GM12873 (cell line): ENCODE results near the gene ESD.

Experiments used
- CTCF ChIP-seq: IDR thresholded peaks from 2 replicates; pipeline ENCODE4 v1.5.1; 2012; ENCODE audit warnings: low read depth, mild to moderate bottlenecking, moderate library complexity, low read length, control low read depth; ENCODE audit not compliant: insufficient read depth; ENCODE audit errors: missing control alignments

ESD gene

DNA sequence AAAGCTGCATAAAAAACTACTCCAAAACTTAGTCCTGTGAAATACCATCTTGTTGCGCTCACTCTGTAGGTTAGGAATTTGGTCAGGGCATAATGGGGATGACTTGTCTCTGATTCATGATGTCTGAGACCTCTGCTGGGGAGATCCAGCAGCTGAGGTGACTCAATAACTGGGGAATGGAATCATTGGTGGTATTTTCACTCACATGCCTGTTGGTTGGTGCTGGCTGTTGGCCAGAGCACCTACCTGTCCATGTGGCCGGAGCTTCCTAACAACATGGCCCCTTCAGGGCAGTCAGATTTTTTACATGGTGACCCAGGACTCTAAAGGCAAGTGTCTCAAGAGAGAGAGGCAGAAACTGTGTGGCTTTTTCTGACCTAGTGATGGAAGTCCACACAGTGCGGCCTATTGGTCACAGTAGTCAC is 7.4 kb upstream of the ESD start:
- TF ChIP-seq CTCF = no peak

- TF ChIP-seq CTCF = no peak
Observed at GRCh38 chr13:46803586-46803985, 6.6 kb upstream of the ESD start.

GRCh38 chr13:46801858-46802257 is 4.9 kb upstream of the ESD start:
- no peak for TF ChIP-seq CTCF

GRCh38 chr13:46799139-46799538 is 2.2 kb upstream of the ESD start:
- TF ChIP-seq CTCF = no peak

DNA sequence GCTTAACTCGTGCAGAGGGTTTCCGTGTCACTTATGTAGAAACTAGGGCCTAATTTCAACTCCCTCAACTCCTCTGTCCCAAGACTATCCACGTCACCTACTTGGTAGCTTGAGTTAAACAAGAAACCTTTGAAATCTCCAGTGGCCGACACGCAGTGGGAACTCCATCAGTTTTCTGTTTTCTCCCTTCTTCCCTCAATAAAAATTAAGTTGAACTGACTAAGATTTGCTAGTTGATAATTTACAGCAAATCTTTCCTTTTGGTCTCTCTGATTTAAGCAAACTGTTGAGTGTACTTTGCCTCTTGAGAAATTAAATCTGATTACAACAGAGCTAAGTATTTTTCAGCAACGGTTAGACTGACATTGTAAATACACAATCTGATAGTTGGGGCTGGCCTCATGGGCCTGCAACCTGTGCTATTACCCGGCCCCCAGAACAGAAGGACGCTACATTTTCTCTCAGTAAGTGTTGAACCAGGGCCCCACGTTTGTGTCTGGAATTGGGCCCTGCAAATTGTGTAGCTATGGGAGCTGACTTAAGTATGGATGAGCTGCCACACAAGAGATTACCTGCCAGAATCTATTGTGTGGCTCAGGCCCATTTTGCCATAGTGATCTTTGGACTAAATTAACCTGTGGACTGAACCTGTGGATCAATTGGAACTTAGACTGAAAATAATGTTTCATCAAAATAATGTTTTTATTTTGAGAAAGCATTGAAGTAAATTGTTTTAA is 708 bp upstream of the ESD start:
- no peak for TF ChIP-seq CTCF

DNA sequence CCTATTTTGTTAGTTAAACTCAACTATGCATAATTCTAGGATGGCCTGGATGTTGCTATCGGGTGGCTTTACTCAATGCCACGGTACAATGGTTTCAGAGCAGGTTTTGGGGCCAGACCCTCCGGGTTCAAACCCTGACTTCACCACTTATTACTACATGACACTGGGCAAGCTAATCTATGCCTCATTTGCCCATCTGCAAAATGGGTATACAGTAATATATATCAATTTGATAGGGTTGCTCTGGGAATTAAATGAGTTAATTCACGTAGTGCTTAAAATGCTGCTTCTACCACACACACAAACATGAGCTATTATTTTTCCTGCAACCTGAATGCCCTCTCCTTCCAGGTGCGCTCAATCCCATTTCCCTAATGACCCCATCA is 839 bp downstream of the ESD start:
- TF ChIP-seq CTCF = no peak

DNA sequence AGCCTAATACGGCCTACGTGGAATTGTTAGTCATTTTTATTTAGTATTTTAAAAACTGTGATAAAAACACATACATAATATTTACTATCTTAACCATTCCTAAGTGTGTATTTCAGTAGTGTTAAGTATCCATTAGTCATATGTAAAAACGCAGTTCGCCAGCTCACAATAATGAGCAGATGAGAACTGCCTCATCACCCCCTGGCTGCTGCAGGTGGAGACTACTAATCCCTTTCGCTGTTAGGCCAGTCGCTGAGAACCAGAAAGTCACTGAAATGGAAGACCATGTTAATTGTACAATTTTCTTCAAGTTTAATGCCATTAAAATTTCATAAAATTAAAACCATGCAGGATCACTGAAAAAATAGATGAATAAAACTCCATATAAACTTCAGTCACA is 1.6 kb downstream of the ESD start:
- no peak for TF ChIP-seq CTCF
